Stimulated activated naive CD8-positive, alpha-beta T cell treated with anti-CD3 and anti-CD28 coated beads, Interleukin-15, Interleukin-2, amounts not matched to agents 100 ng/mL and 50 ng/mL, for 24 hours (primary cell): ENCODE data around the gene ASCL2.
"Not testable (repeated sequence)": the region's sequence is repeated elsewhere in the genome, so short reads cannot be mapped to it uniquely, and the experiment has no call there.

Source experiments
- H3K27ac Mint-ChIP-seq: one replicate; pipeline ENCODE4 v1.8.0; 2021; ENCODE audit warnings: mild to moderate bottlenecking, mixed read lengths
- H3K27me3 Mint-ChIP-seq: one replicate; pipeline ENCODE4 v1.8.0; 2021; ENCODE audit warnings: mixed read lengths
- H3K36me3 Mint-ChIP-seq: one replicate; pipeline ENCODE4 v1.8.0; 2021; ENCODE audit warnings: low read depth, mixed read lengths
- H3K4me1 Mint-ChIP-seq: one replicate; pipeline ENCODE4 v1.8.0; 2021; ENCODE audit warnings: low read depth, mixed read lengths
- H3K4me3 Mint-ChIP-seq: one replicate; pipeline ENCODE4 v1.8.0; 2021; ENCODE audit warnings: mild to moderate bottlenecking, mixed read lengths
- H3K9me3 Mint-ChIP-seq: one replicate; pipeline ENCODE4 v1.8.0; 2021; ENCODE audit warnings: mixed read lengths

Gene ASCL2

GRCh38 chr11:2250041-2250440 is 20.3 kb downstream of the ASCL2 start:
- Mint-ChIP-seq H3K27me3 (no peaks in the 10 kb centered on the region), H3K4me3 (no peak overlapping the region), H3K27ac (no peak overlapping the region), H3K9me3 (no peaks in the 10 kb centered on the region), H3K4me1 (no peaks in the 10 kb centered on the region), H3K36me3 (no peaks in the 10 kb centered on the region)

DNA sequence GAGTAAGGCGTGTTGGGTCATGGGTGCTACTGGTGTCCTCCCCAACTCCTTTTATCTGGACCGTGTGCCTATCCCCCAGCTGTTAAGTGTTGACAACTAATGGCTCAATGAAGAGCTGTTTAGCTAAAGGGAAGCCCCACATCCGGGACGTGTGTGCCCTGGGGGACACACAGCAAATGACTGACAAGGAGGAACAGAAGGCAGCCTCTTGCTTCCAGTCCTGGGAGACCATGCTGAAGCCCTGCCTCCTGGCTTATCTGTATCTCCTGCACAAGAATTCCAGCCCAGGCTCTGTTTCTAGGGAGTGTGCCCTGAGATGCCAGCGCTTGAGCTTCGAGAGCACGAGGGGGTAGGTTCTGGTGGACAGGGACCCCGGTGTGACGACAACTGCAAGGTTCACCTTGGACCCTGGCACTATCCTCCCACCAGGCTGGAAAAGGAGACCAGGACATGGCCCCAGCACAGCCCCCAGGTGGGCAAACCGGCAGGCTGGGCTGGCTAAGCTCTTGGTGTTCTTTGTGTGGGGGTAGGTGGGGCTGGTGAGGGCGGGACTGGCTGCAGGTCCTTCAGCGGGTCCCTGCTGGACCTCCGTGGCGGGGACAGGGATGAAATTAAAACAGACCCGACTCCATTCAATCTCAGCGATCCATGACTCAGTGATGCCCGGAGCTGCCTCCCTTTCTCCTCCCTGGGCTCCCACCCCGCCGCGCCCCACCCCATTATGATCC is 21.0 kb downstream of the ASCL2 start:
- Mint-ChIP-seq H3K9me3 (no peaks in the 10 kb centered on the region), H3K36me3 (no peaks in the 10 kb centered on the region), H3K4me3 (no peak overlapping the region), H3K27ac (no peak overlapping the region), H3K27me3 (peaks cover 4% of the 10 kb centered on the region), H3K4me1 (no peaks in the 10 kb centered on the region)

GRCh38 chr11:2248762-2249161 is 21.6 kb downstream of the ASCL2 start:
- H3K4me1 Mint-ChIP-seq: no peaks in the 10 kb centered on the region
- H3K4me3 Mint-ChIP-seq: no peak overlapping the region
- no peak overlapping the region for H3K27ac Mint-ChIP-seq
- H3K27me3 Mint-ChIP-seq: peaks cover 7% of the 10 kb centered on the region
- no peaks in the 10 kb centered on the region for H3K36me3 Mint-ChIP-seq
- H3K9me3 Mint-ChIP-seq: no peaks in the 10 kb centered on the region

- Mint-ChIP-seq H3K4me1 (no peaks in the 10 kb centered on the region), H3K9me3 (no peaks in the 10 kb centered on the region), H3K36me3 (no peaks in the 10 kb centered on the region), H3K27me3 (peaks cover 7% of the 10 kb centered on the region), H3K27ac (no peak overlapping the region), H3K4me3 (no peak overlapping the region)
Measured at GRCh38 chr11:2248242-2248641, 22.1 kb downstream of the ASCL2 start.

GRCh38 chr11:2247496-2247895 is 22.9 kb downstream of the ASCL2 start:
- Mint-ChIP-seq H3K36me3 (no peaks in the 10 kb centered on the region), H3K27ac (no peak overlapping the region), H3K4me3 (no peak overlapping the region), H3K4me1 (no peaks in the 10 kb centered on the region), H3K27me3 (peaks cover 13% of the 10 kb centered on the region), H3K9me3 (peaks cover 5% of the 10 kb centered on the region)

DNA sequence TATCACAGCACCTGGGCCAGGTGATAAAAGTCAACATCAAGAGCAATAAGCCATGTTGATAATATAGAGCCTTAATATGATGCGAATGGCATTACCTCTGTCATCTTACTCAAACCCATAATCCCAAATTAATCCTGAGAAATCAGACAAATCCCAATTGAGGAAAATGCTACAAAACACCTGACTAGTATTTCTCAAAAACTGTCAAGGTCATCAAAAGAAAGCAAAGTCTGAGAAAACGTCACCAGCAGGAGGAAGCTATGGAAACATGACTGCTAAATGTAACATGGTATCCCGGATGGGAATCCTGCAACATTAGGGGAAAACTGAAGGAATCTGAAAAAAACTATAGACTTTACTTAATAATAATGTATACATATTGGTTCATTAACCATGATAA is 29.6 kb downstream of the ASCL2 start:
- Mint-ChIP-seq H3K27ac (no peak overlapping the region), H3K27me3 (peaks cover 15% of the 10 kb centered on the region), H3K4me1 (no peaks in the 10 kb centered on the region), H3K36me3 (no peaks in the 10 kb centered on the region), H3K4me3 (no peak overlapping the region), H3K9me3 (peaks cover 10% of the 10 kb centered on the region)

DNA sequence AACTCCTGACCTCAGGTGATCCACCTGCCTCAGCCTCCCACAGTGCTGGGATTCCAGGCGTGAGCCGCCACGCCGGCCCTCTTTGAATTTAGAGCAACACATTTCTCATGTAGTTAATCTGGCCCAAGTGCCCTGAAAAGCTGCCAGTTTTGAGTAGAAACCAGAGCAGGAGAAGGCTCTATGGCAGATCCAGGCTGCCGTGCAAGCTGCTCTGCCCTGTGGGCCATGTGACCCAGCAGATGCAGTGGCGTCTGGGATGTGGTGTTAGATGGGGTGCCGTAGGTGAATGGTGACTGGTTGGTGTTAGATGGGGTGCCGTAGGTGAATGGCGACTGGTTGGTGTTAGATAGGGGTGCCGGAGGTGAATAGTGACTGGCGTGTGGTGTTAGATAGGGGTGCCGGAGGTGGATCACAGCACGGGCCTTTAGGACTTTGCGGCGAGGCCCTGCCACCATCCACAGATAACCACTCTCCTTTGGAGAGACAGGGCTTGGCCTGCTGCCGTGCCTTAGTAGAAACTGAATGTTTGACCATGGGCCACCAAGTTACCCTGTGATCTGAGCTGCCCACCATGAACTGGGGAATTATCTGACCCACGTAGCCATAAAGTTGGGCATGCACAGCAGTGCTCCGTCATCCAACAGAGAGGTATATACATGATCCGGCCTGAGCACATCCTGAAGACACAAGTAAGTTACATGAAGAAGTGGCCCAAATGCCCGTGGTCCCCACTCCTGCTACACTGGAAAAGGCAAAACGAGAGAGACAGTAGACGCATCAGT is 32.7 kb downstream of the ASCL2 start:
- no peaks in the 10 kb centered on the region for H3K36me3 Mint-ChIP-seq
- no peak overlapping the region for H3K27ac Mint-ChIP-seq
- peaks cover 6% of the 10 kb centered on the region for H3K9me3 Mint-ChIP-seq
- H3K4me1 Mint-ChIP-seq: no peaks in the 10 kb centered on the region
- H3K4me3 Mint-ChIP-seq: no peak overlapping the region
- peaks cover 3% of the 10 kb centered on the region for H3K27me3 Mint-ChIP-seq

GRCh38 chr11:2236381-2237134 is 33.8 kb downstream of the ASCL2 start:
- not testable (repeated sequence) for H3K27ac Mint-ChIP-seq, H3K36me3 Mint-ChIP-seq, H3K9me3 Mint-ChIP-seq, H3K4me1 Mint-ChIP-seq, H3K4me3 Mint-ChIP-seq, H3K27me3 Mint-ChIP-seq

DNA sequence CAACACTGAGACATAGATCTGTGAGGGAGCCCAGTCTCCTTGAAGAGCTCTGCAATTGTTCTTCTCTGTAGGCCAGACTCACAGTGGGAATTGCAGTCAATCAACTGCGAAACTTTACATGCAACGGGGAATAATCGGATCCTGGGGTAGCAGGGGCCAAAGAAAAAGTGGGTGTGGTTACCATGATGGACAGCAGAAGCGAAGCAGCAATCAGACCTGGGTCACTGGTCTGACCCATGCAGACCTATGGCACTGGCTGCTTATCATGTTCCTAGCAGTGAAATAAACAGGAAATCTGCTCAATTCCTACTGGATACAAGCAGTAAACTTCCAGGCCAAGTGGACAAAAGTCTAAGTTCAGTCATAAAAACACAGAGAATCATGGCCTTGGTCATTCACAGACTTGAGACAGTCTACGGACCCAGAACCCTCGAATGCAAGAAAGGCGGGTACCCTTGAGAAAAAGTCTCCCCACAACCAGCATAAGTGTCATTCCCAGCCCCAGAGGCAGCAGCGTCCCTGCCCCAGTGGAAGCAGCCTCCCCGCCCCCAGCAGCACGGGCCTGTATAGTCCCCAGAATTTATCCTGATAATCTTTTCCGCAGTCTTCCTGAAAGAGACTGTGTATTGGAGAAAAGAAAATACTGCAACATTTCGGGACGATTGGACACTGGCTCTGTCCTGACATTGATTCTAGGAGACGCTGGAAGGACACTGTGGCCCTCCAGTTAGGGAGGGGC is 34.6 kb downstream of the ASCL2 start:
- no peak overlapping the region for H3K4me3 Mint-ChIP-seq
- no peaks in the 10 kb centered on the region for H3K4me1 Mint-ChIP-seq
- H3K27me3 Mint-ChIP-seq: peaks cover 4% of the 10 kb centered on the region
- no peak overlapping the region for H3K27ac Mint-ChIP-seq
- H3K36me3 Mint-ChIP-seq: no peaks in the 10 kb centered on the region
- H3K9me3 Mint-ChIP-seq: peaks cover 3% of the 10 kb centered on the region

- Mint-ChIP-seq H3K27me3 (peaks cover 10% of the 10 kb centered on the region), H3K4me3 (no peak overlapping the region), H3K4me1 (no peaks in the 10 kb centered on the region)
Measured at GRCh38 chr11:2234963-2235362, 35.4 kb downstream of the ASCL2 start.

DNA sequence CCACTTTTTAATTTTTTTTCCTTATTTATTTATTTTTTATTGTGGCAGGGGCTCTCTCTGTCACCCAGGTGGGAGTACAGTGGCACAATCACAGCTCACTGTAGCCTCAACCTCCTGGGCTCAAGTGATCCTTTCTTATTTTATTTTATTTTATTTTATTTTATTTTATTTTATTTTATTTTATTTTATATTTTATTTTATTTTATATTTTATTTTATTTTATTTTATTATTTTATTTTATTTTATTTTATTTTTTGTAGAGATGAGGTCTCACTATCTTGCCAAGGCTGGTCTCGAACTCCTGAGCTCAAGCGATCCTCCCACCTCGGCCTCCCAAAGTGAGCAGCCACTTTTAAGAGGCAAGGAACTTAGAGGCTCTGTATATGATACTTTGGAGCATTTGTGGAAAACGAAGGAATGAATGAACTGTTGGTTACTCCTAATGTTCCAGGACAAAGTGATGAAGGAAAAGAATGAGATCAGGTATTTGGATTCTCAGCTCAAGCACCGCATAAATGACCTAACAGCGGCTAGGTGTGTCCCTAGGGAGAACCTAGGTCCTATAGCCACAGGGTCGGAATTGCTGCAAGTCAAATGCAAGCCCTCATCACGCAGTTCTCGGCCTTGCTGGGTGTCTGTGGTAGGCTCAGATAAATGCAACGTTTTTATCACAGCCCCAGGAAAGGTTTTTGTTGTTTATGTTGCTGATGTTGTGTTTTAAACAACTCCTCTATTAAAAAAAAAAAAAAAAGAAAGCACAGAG is 36.5 kb downstream of the ASCL2 start:
- H3K27me3 Mint-ChIP-seq: peaks cover 12% of the 10 kb centered on the region
- no peaks in the 10 kb centered on the region for H3K4me1 Mint-ChIP-seq
- peaks cover 18% of the 10 kb centered on the region for H3K9me3 Mint-ChIP-seq
- H3K36me3 Mint-ChIP-seq: no peaks in the 10 kb centered on the region
- H3K4me3 Mint-ChIP-seq: no peak overlapping the region
- H3K27ac Mint-ChIP-seq: no peak overlapping the region

More at GRCh38 chr11:2234963-2235362, 35.4 kb downstream of the ASCL2 start:
- H3K27ac Mint-ChIP-seq: no peak overlapping the region
- H3K36me3 Mint-ChIP-seq: no peaks in the 10 kb centered on the region
- H3K9me3 Mint-ChIP-seq: peaks cover 8% of the 10 kb centered on the region

DNA sequence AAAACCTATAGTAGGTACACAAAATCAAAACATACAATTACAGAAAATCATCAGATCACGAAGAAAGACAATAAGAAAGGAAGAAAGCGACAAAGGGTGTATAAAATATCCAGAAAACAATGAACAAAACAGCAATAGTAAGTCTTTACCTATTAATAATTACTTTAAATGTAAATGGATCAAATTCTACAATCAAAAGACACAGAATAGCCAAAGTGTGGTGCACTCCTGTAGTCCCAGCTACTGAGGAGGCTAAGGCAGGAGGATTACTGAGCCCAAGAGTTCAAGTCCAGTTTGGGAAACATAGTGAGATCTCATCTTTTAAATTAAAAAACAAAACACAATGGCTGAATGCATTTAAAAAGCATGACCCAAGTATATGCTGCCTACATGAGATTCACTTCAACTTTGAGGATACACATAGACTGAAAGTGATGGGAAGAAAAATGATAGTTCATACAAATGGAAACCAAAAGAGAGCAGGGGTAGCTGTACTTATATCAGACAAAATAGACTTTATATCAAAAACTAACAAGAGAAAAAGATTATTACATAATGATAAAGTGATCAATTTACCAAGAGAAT is 40.6 kb downstream of the ASCL2 start:
- H3K36me3 Mint-ChIP-seq: no peaks in the 10 kb centered on the region
- no peak overlapping the region for H3K4me3 Mint-ChIP-seq
- peaks cover 21% of the 10 kb centered on the region for H3K9me3 Mint-ChIP-seq
- H3K27ac Mint-ChIP-seq: no peak overlapping the region
- no peaks in the 10 kb centered on the region for H3K4me1 Mint-ChIP-seq
- peaks cover 21% of the 10 kb centered on the region for H3K27me3 Mint-ChIP-seq

DNA sequence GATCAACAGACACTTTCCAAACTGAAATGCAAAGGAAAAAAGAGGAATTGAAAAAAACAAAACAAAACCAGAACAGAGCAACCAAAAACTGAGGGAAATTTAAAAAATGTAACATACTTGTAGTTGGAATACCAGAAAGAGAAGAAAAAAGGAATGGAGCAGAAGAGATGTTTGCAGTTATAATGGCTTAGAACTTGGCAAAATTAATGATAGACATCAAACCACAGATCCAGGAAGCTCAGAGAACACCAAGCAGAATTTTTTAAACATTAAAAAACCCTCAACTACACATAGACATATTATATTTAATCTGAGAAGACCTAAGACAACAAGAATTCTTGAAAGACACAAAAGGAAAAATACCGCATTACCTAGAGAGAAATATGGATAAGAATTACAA is 46.1 kb downstream of the ASCL2 start:
- Mint-ChIP-seq H3K27me3 (peaks cover 41% of the 10 kb centered on the region), H3K36me3 (no peaks in the 10 kb centered on the region), H3K27ac (no peak overlapping the region), H3K4me3 (no peak overlapping the region), H3K9me3 (peaks cover 23% of the 10 kb centered on the region), H3K4me1 (no peaks in the 10 kb centered on the region)
